Measurements from ENCODE around the gene CSNK1A1.

DNA sequence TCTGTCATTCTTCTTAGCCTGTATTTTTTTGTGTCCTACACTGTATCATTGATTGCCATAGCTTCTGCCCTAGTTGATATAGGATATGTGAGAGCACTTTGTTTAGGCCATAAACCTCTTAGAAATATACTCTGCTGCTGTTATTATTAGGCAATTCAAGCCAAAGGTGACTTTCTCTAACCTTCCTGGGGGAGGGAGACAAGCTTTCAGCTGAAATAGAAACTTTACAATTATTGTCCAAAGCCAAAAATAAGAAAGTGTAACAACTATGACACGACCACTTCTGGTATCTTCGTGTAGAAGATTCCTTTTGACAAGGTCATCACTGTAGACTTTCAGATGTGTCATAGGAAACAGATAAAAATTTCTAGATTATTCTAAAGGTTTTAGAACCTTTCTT, 12.2 kb upstream of the CSNK1A1 start:
- TF ChIP-seq, protein P1, sequence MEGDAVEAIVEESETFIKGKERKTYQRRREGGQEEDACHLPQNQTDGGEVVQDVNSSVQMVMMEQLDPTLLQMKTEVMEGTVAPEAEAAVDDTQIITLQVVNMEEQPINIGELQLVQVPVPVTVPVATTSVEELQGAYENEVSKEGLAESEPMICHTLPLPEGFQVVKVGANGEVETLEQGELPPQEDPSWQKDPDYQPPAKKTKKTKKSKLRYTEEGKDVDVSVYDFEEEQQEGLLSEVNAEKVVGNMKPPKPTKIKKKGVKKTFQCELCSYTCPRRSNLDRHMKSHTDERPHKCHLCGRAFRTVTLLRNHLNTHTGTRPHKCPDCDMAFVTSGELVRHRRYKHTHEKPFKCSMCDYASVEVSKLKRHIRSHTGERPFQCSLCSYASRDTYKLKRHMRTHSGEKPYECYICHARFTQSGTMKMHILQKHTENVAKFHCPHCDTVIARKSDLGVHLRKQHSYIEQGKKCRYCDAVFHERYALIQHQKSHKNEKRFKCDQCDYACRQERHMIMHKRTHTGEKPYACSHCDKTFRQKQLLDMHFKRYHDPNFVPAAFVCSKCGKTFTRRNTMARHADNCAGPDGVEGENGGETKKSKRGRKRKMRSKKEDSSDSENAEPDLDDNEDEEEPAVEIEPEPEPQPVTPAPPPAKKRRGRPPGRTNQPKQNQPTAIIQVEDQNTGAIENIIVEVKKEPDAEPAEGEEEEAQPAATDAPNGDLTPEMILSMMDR (IDR thresholded peaks at IDR 0.05), result no peak
- no peak for TF ChIP-seq ELK1 (IDR thresholded peaks at IDR 0.05; ENCODE audit: low read depth, low read length)

All from A549 (cell line).